GM12873 (cell line): Measurements from ENCODE around the gene TBX4.
A peak's percentile ranks its signal among the peaks of the same experiment; 100 is the strongest.

ENCODE experiments used
- CTCF ChIP-seq: IDR thresholded peaks from 2 replicates; pipeline ENCODE4 v1.5.1; 2012; ENCODE audit warnings: low read depth, mild to moderate bottlenecking, moderate library complexity, low read length, control low read depth; ENCODE audit not compliant: insufficient read depth; ENCODE audit errors: missing control alignments

TBX4 gene

GRCh38 chr17:61449707-61450640 is 2.2 kb upstream of the TBX4 start:
- no peak for TF ChIP-seq CTCF

GRCh38 chr17:61450641-61451537 is 1.3 kb upstream of the TBX4 start:
- peak; percentile 5 for TF ChIP-seq CTCF

GRCh38 chr17:61451538-61452300 is 503 bp upstream of the TBX4 start:
- TF ChIP-seq CTCF: no peak

GRCh38 chr17:61453566-61454380 is 1.6 kb downstream of the TBX4 start:
- no peak for TF ChIP-seq CTCF

- no peak for TF ChIP-seq CTCF
These were observed 2.4 kb downstream of the TBX4 start for GRCh38 chr17:61454381-61455323.

- no peak for TF ChIP-seq CTCF
These were observed 3.3 kb downstream of the TBX4 start for GRCh38 chr17:61455324-61456060.
